OCI-LY7 (cell line): Measurements from ENCODE around the gene TBC1D8. TPM values are rescaled to one million over a fixed set of nuclear protein-coding genes. Genes with fewer than 3 reads are reported as not detected.

ENCODE experiments used
- BruUV-seq: library from RNA; stranded (reverse); fragments of 400-500 nt; replicated peaks from 2 replicates; lab custom pipeline; 2021; lab: Mats Ljungman, UMichigan
- CTCF ChIA-PET: fragments of 300-600 bp; sonication (Branson Sonifier 250); formaldehyde crosslinking; loops from one replicate; lab custom pipeline; 2022; ENCODE audit warnings: antibody characterized with exemption; ENCODE audit not compliant: unreplicated experiment; lab: Charles Lee
- POLR2A ChIA-PET: fragments of 300-600 bp; sonication (Branson Sonifier 250); formaldehyde crosslinking; loops from one replicate; lab custom pipeline; 2022; ENCODE audit warnings: antibody characterized with exemption; lab: Charles Lee
- DNase-seq: peaks from one replicate; pipeline ENCODE4 v3.0.0-alpha.2; 2015; ENCODE audit warnings: low spot score
- H2AFZ ChIP-seq: fragments of 200-600 bp; sonication (generic), shearing (Covaris generic); 2 replicates; pipeline ENCODE4 v1.6.1; 2014; ENCODE audit warnings: mild to moderate bottlenecking, antibody characterized with exemption, low read length, moderate library complexity
- H3K27ac ChIP-seq: fragments of 200-600 bp; sonication (generic); 2 replicates; pipeline ENCODE4 v1.5.1; 2014; ENCODE audit warnings: mixed run types, low read depth, mild to moderate bottlenecking, moderate library complexity, low read length, inconsistent platforms; ENCODE audit not compliant: poor library complexity, severe bottlenecking
- H3K36me3 ChIP-seq: fragments of 200-600 bp; sonication (generic); 2 replicates; pipeline ENCODE4 v1.6.1; 2014; ENCODE audit warnings: mild to moderate bottlenecking, antibody characterized with exemption, low read length, moderate library complexity, mixed read lengths; ENCODE audit not compliant: insufficient read depth
- H3K4me1 ChIP-seq: fragments of 200-600 bp; sonication (generic); 2 replicates; pipeline ENCODE4 v1.5.1; 2014; ENCODE audit warnings: mild to moderate bottlenecking, low read length; ENCODE audit not compliant: insufficient read depth, poor library complexity, severe bottlenecking
- H3K4me2 ChIP-seq: fragments of 200-600 bp; sonication (generic); 2 replicates; pipeline ENCODE4 v1.6.1; 2014; ENCODE audit warnings: mild to moderate bottlenecking, low read length
- H3K4me3 ChIP-seq: fragments of 200-600 bp; sonication (generic); 2 replicates; pipeline ENCODE4 v1.5.1; 2014; ENCODE audit warnings: mild to moderate bottlenecking, low read depth, low read length; ENCODE audit not compliant: poor library complexity, severe bottlenecking
- H3K79me2 ChIP-seq: fragments of 200-600 bp; sonication (generic); 2 replicates; pipeline ENCODE4 v1.6.1; 2016; ENCODE audit warnings: low read depth, mild to moderate bottlenecking, low read length, moderate library complexity, mixed read lengths; ENCODE audit not compliant: insufficient read depth
- H3K9me2 ChIP-seq: fragments of 200-600 bp; sonication (generic); 2 replicates; pipeline ENCODE4 v1.6.1; 2016; ENCODE audit warnings: mild to moderate bottlenecking, low read length, mixed read lengths; ENCODE audit not compliant: insufficient read depth
- H3K9me3 ChIP-seq: fragments of 200-600 bp; sonication (generic); 2 replicates; pipeline ENCODE4 v1.6.1; 2014; ENCODE audit warnings: mild to moderate bottlenecking, mixed run types, low read length, mixed read lengths
- H4K20me1 ChIP-seq: fragments of 200-600 bp; sonication (generic); 2 replicates; pipeline ENCODE4 v1.6.1; 2014; ENCODE audit warnings: mild to moderate bottlenecking, antibody characterized with exemption, low read length, moderate library complexity, mixed read lengths; ENCODE audit not compliant: insufficient read depth
- CTCF ChIP-seq: fragments of 200-600 bp; sonication (generic); conservative IDR thresholded peaks from 2 replicates; pipeline ENCODE4 v1.5.1; 2014; ENCODE audit warnings: mild to moderate bottlenecking, antibody characterized with exemption, low read length, moderate library complexity, mixed read lengths
- EZH2phosphoT487 ChIP-seq: fragments of 200-600 bp; sonication (generic); IDR thresholded peaks from 2 replicates; pipeline ENCODE4 v1.6.1; 2018; ENCODE audit warnings: low read depth, borderline replicate concordance, mild to moderate bottlenecking, mixed run types, antibody characterized with exemption, low read length, moderate library complexity, mixed read lengths
- intact Hi-C: fragments of 100-400 bp; cut with micrococcal nuclease; formaldehyde crosslinking; loops from one replicate; pipeline ENCODE4 v1.10.0; 2022; ENCODE audit not compliant: unreplicated experiment
- total RNA-seq, 2 experiments: library from RNA; depleted of rRNA in 1 of 2; stranded (reverse); fragments of >200 nt in 1 of 2; shearing (Covaris generic) in 1 of 2; gene quantifications; 2 replicates each; pipeline ENCODE4 v1.2.3, GENCODE V29; 2014 to 2022

Gene TBC1D8
- total RNA-seq, 2 experiments from 2014 or later, result 0.22 to 0.49 TPM

- DNase-seq, result no peak
- intact Hi-C loops, result no loop called here
- Histone ChIP-seq H3K9me2 (no peaks in the 10 kb centered on the region), H3K36me3 (no peaks in the 10 kb centered on the region), H3K4me3 (no peak overlapping the region), H3K27ac (no peak overlapping the region), H3K79me2 (no peaks in the 10 kb centered on the region), H3K4me2 (no peak overlapping the region), H2AFZ (no peak overlapping the region), H3K4me1 (peaks cover 1% of the 10 kb centered on the region), H4K20me1 (no peaks in the 10 kb centered on the region), H3K9me3 (no peaks in the 10 kb centered on the region)
- ChIA-PET CTCF (no interaction called here), POLR2A (no interaction called here)
- no TSS peak for BruUV-seq
- no peak for TF ChIP-seq EZH2phosphoT487
- no peak for TF ChIP-seq CTCF
Observed at GRCh38 chr2:101146535-101146934, 4.6 kb downstream of the TBC1D8 start.

- Histone ChIP-seq H3K4me1 (no peaks in the 10 kb centered on the region), H2AFZ (no peak overlapping the region), H3K9me2 (no peaks in the 10 kb centered on the region), H3K27ac (no peak overlapping the region), H3K36me3 (no peaks in the 10 kb centered on the region), H4K20me1 (no peaks in the 10 kb centered on the region), H3K9me3 (no peaks in the 10 kb centered on the region), H3K4me2 (no peak overlapping the region), H3K4me3 (no peak overlapping the region), H3K79me2 (no peaks in the 10 kb centered on the region)
- intact Hi-C loops, result no loop called here
- no peak for DNase-seq
- ChIA-PET POLR2A (interaction anchor here (0.7 kb wide), 1 partner anchor 522 kb away, joined by 3 read pairs; no protein-coding TSS in a partner anchor), CTCF (no interaction called here)
- no TSS peak for BruUV-seq
- TF ChIP-seq EZH2phosphoT487 (no peak), CTCF (no peak)
Observed at GRCh38 chr2:101145406-101145805, 5.8 kb downstream of the TBC1D8 start.

GRCh38 chr2:101142163-101142562 lies 9.0 kb downstream of the TBC1D8 start:
- intact Hi-C loops, result no loop called here
- BruUV-seq, result no TSS peak
- Histone ChIP-seq H3K79me2 (no peaks in the 10 kb centered on the region), H4K20me1 (no peaks in the 10 kb centered on the region), H3K27ac (no peak overlapping the region), H3K9me3 (no peaks in the 10 kb centered on the region), H3K4me1 (no peaks in the 10 kb centered on the region), H3K9me2 (no peaks in the 10 kb centered on the region), H3K4me2 (no peak overlapping the region), H2AFZ (no peak overlapping the region), H3K36me3 (no peaks in the 10 kb centered on the region), H3K4me3 (no peak overlapping the region)
- TF ChIP-seq EZH2phosphoT487 (no peak), CTCF (no peak)
- ChIA-PET POLR2A (no interaction called here), CTCF (no interaction called here)
- DNase-seq, result no peak
